G401.6 (cell line): ENCODE data around the gene MIGA2.

Source experiments
- FAIRE-seq: peaks from 2 replicates; lab custom pipeline; 2012; peaks lifted over from hg19 to GRCh38; lab: Jason Lieb, UNC

The MIGA2 gene

GRCh38 chr9:129038109-129038852 is 1.9 kb downstream of the MIGA2 start:
- no peak for FAIRE-seq

GRCh38 chr9:129040113-129040643 is 3.8 kb downstream of the MIGA2 start:
- no peak for FAIRE-seq

- FAIRE-seq: no peak
Measured at GRCh38 chr9:129042016-129042415, 5.6 kb downstream of the MIGA2 start.

- no peak for FAIRE-seq
Measured at GRCh38 chr9:129052592-129052991, 16.2 kb downstream of the MIGA2 start.

GRCh38 chr9:129053020-129053419 is 16.6 kb downstream of the MIGA2 start:
- no peak for FAIRE-seq

GRCh38 chr9:129054163-129054851 is 17.9 kb downstream of the MIGA2 start:
- FAIRE-seq: no peak

- FAIRE-seq: no peak
Measured at GRCh38 chr9:129058965-129059795, 22.8 kb downstream of the MIGA2 start.

GRCh38 chr9:129059796-129060785 is 23.7 kb downstream of the MIGA2 start:
- no peak for FAIRE-seq

- no peak for FAIRE-seq
Measured at GRCh38 chr9:129060991-129061390, 24.6 kb downstream of the MIGA2 start.

- no peak for FAIRE-seq
Measured at GRCh38 chr9:129063061-129063460, 26.6 kb downstream of the MIGA2 start.

GRCh38 chr9:129064499-129064908 is 28.1 kb downstream of the MIGA2 start:
- no peak for FAIRE-seq

GRCh38 chr9:129068110-129068509 is 31.7 kb downstream of the MIGA2 start:
- no peak for FAIRE-seq

- no peak for FAIRE-seq
Measured at GRCh38 chr9:129068990-129069861, 32.8 kb downstream of the MIGA2 start.

- no peak for FAIRE-seq
Measured at GRCh38 chr9:129069862-129070641, 33.6 kb downstream of the MIGA2 start.

GRCh38 chr9:129070696-129071525 is 34.5 kb downstream of the MIGA2 start:
- FAIRE-seq: no peak

- FAIRE-seq: no peak
Measured at GRCh38 chr9:129071526-129072126, 35.2 kb downstream of the MIGA2 start.

- no peak for FAIRE-seq
Measured at GRCh38 chr9:129072171-129072570, 35.7 kb downstream of the MIGA2 start.

GRCh38 chr9:129073404-129073803 is 37.0 kb downstream of the MIGA2 start:
- FAIRE-seq: no peak
